SJSA1 (cell line): ENCODE data around the gene LY6G6C. TPM values are rescaled to one million over a fixed set of nuclear protein-coding genes. Genes with fewer than 3 reads are reported as not detected.

Experiments used
- DNase-seq, 2 experiments: peaks; one replicate each; pipeline ENCODE4 v3.0.0-alpha.2; 2015 to 2020; ENCODE audit warnings: low spot score in 2 of 2, low read depth in 1 of 2
- H3K27ac ChIP-seq: fragments of 250-450 bp; sonication (Bioruptor Pico); 2 replicates; pipeline ENCODE4 v1.5.1; 2020; ENCODE audit warnings: mild to moderate bottlenecking, moderate library complexity
- H3K27me3 ChIP-seq: fragments of 250-450 bp; sonication (Bioruptor Pico); replicated peaks from 2 replicates; pipeline ENCODE4 v1.5.1; 2020; ENCODE audit warnings: mild to moderate bottlenecking, moderate library complexity
- H3K36me3 ChIP-seq: fragments of 250-450 bp; sonication (Bioruptor Pico); 2 replicates; pipeline ENCODE4 v1.5.1; 2020; ENCODE audit warnings: mild to moderate bottlenecking
- H3K4me1 ChIP-seq: fragments of 250-450 bp; sonication (Bioruptor Pico); replicated peaks from 2 replicates; pipeline ENCODE4 v1.6.1; 2021; ENCODE audit warnings: mild to moderate bottlenecking
- H3K4me3 ChIP-seq: fragments of 250-450 bp; sonication (Bioruptor Pico); 2 replicates; pipeline ENCODE4 v1.5.1; 2020; ENCODE audit warnings: mild to moderate bottlenecking
- H3K9me3 ChIP-seq: fragments of 250-450 bp; sonication (Bioruptor Pico); replicated peaks from 2 replicates; pipeline ENCODE4 v1.5.1; 2020; ENCODE audit warnings: mild to moderate bottlenecking
- total RNA-seq: library from RNA; depleted of rRNA; stranded (reverse); fragments of >200 nt; shearing (Covaris generic); gene quantifications from 2 replicates; pipeline ENCODE4 v1.2.3, GENCODE V29; 2014

The LY6G6C gene
- total RNA-seq, 1 experiment from 2014 or later = not detected

DNA sequence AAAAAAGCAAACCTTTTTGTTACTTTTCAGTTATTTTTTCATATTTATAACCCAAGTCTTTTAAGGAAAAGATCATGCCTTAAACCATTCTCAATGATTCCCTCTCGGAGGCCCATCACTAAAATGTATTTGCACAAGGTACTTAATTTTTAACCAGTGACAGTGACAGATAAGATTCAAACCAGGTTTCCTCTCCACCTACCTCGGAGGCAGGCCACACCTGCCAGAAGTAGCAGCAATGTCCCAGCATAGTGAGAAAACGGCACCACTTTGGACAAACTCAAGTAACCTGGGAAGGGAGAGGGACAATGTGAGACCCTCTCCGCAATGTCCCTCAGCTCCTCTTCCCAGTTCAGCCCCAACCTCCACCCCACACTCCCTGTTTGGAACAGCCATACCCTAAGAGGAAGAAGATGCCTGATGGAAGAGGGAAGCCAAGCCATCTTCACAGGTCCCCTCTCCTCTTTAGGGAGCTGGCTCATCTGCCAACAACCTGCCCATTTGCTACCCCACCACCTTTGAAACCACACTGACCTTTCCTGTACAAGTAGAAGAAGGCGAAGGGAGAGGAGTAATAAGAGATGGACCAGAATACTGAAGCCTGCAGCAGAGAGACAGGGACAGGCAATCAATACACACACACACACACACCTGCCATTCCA lies 20.7 kb downstream of the LY6G6C start:
- no peaks in the 10 kb centered on the region for H3K9me3 ChIP-seq
- H3K27ac ChIP-seq = no peak overlapping the region
- no peak for DNase-seq
- peaks cover 27% of the 10 kb centered on the region for H3K36me3 ChIP-seq
- H3K27me3 ChIP-seq = no peaks in the 10 kb centered on the region
- H3K4me3 ChIP-seq = no peak overlapping the region
- peaks cover 21% of the 10 kb centered on the region for H3K4me1 ChIP-seq

DNA sequence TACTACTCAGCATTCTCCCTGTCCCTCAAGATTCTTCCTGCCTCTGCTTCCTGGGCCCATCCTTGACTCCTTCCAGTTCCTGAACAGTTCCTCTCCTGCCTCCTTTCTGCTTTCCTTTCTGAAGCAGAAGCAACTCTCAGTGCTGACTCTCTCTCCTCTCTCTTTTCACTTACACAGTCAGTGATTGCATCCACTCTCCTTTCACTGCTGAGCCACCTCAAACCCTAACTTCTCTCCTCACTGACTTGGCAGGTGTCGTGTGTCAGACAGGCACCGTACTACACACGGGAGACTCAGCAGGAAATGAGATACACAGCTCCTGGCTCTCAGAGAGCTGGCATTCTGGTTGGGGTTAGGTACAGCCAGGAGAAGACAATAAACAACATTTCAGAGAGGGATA lies 24.0 kb downstream of the LY6G6C start:
- H3K36me3 ChIP-seq = peaks cover 57% of the 10 kb centered on the region
- DNase-seq = no peak
- H3K4me1 ChIP-seq = peaks cover 6% of the 10 kb centered on the region
- H3K9me3 ChIP-seq = no peaks in the 10 kb centered on the region
- H3K27ac ChIP-seq = no peak overlapping the region
- no peak overlapping the region for H3K4me3 ChIP-seq
- H3K27me3 ChIP-seq = no peaks in the 10 kb centered on the region

DNA sequence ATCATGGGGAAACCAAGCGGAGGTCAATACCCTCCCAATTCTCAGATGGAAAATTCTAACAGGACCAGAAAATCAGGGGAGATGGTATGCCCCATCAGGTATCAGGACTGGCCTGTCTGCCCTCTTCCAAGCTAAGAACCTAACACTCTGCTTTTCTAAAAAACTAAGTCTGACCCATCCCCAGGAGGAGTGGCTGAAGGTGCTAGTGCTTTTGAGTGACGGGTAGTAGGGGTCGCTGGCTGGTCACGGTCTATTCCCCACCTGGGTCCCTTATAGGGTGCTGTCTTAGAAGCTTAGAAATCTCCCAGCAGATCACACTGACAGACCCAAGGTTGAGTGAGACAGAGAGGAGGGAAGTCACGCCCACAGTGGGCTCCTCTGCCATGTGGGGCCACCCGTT lies 28.0 kb downstream of the LY6G6C start:
- H3K9me3 ChIP-seq = no peaks in the 10 kb centered on the region
- no peaks in the 10 kb centered on the region for H3K4me1 ChIP-seq
- H3K4me3 ChIP-seq = no peak overlapping the region
- H3K27me3 ChIP-seq = no peaks in the 10 kb centered on the region
- H3K27ac ChIP-seq = no peak overlapping the region
- H3K36me3 ChIP-seq = peaks cover 71% of the 10 kb centered on the region
- DNase-seq = no peak

DNA sequence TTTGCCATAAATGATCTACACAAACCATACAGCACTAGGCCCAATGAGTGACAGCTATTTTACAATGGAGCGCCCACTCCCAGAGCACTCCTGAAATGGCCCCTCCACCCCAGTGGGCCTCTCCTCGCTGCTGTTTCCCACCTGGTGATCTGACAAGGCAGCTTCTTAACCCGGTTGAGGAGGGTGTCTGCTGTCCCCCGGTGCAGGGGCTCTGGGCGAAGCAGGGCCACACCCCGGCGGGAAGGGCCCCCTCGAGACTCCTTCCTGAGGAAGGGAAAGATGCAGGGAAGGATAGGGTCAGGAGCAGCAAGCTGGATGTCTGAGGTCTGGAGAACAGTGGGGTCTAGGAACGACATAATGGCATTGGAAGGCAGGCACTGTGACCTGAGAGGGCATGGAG lies 28.7 kb downstream of the LY6G6C start:
- Histone ChIP-seq H3K27me3 (no peaks in the 10 kb centered on the region), H3K36me3 (peaks cover 77% of the 10 kb centered on the region), H3K4me1 (no peaks in the 10 kb centered on the region), H3K4me3 (no peak overlapping the region), H3K27ac (no peak overlapping the region), H3K9me3 (no peaks in the 10 kb centered on the region)
- DNase-seq = no peak

DNA sequence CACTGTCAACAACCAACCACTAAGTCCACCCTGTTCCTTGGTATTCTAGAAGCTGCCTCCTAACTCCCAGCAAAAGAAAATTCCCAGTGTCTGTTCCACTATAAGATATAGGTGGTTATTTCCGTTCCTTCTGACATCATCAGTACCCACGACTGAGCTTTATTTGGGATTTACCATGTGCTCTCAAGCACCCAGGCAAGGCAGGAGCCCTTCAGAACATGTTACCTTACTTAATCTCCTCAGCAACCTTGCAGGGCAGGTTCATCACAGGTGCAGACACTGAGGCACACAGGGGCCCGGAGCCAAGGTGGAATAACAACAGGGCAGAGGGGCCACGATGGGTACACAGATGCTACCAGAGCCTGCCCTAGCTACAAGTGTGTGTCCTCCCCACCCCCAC lies 29.2 kb downstream of the LY6G6C start:
- Histone ChIP-seq H3K27me3 (no peaks in the 10 kb centered on the region), H3K36me3 (peaks cover 75% of the 10 kb centered on the region), H3K4me3 (no peak overlapping the region), H3K4me1 (no peaks in the 10 kb centered on the region), H3K27ac (no peak overlapping the region), H3K9me3 (no peaks in the 10 kb centered on the region)
- DNase-seq = no peak

DNA sequence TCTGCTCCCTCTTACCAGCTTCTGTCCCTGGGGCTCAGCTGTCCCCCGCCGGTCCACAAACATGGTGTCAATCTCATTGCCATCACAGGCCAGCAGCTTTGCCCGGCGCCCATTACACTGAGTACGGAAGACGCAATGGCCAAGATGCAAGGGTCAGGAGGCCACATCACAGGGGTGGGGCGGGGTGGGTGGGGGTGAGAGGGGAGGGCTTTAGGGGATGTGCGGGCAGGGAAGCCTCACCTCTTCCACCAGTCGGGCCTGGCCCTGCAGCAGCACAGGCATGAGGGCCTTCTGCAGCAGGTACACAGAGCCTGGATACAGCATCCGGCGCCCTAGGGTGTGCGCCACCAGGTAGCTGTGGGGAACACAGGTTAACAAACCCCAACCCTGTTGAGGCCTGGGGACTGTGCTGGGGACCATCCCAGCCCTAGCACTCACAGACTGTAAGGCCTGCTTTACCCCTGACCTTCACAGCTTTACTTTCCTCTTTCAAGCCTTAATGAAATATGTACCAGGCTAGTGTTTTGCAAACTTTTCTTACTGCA lies 29.9 kb downstream of the LY6G6C start:
- H3K36me3 ChIP-seq = peaks cover 75% of the 10 kb centered on the region
- H3K27ac ChIP-seq = no peak overlapping the region
- no peaks in the 10 kb centered on the region for H3K27me3 ChIP-seq
- no peak overlapping the region for H3K4me3 ChIP-seq
- no peaks in the 10 kb centered on the region for H3K4me1 ChIP-seq
- no peaks in the 10 kb centered on the region for H3K9me3 ChIP-seq
- DNase-seq = no peak

DNA sequence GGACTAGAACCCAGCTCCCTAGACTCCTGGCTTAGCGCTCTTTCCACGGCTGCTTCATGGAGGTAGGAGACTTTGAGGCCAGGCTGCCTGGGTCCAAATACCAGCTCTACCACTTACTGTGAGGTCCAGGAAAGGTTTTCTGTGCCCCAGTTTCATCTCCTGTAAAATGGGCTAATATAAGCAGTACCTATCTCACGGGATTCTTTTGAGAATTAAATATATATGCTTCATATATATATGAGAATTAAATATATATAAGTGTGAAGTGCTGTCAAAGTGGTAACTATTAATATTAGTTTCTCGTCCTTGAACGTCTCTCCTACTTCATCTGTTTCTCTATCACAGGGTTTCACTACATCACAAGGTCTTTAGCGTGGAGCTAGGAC lies 30.5 kb downstream of the LY6G6C start:
- no peak for DNase-seq
- Histone ChIP-seq H3K27me3 (no peaks in the 10 kb centered on the region), H3K4me1 (no peaks in the 10 kb centered on the region), H3K9me3 (no peaks in the 10 kb centered on the region), H3K27ac (no peak overlapping the region), H3K4me3 (no peak overlapping the region), H3K36me3 (peaks cover 78% of the 10 kb centered on the region)

DNA sequence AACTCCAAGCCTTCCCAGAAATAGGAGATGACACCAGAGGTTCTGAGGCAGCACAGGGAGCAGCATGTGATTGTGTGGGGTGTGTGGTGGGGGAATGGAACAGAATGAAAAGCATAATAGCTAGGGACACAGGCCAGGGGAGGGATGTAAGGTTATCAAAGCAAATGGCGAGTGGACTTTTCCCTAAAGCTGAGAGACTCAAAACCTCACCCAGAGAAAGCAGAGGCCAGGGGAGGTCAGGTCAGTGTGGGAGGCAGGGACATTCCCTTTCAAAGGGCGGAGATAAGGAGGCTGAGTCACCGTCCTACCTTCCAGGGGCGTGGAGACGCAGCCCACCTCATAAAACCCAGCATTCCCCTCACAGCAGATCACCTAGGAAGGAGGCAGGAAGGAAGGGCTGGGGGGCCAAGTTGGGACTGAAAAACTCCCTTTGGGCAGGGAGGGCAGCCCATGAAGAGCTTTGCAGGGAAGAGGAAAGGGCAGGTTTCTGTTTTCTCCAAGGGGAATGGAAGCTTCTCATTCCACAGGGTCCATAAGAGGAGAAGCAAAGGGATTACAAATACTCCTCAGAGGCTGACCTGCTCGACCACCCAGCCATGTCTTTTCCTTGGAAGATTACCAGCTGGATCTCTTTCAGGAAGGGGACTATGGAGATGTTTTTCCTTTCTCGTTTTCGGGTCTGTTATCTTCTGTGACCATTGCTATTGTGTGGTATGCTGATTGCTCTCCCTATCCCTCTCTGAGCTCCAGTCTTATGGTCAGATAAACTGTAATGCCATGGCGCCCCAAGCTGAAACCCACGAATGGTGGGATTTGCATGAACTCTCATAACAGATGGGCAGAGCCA lies 31.1 kb downstream of the LY6G6C start:
- Histone ChIP-seq H3K4me3 (no peak overlapping the region), H3K27ac (no peak overlapping the region), H3K27me3 (no peaks in the 10 kb centered on the region), H3K4me1 (no peaks in the 10 kb centered on the region), H3K36me3 (peaks cover 74% of the 10 kb centered on the region), H3K9me3 (no peaks in the 10 kb centered on the region)
- no peak for DNase-seq

DNA sequence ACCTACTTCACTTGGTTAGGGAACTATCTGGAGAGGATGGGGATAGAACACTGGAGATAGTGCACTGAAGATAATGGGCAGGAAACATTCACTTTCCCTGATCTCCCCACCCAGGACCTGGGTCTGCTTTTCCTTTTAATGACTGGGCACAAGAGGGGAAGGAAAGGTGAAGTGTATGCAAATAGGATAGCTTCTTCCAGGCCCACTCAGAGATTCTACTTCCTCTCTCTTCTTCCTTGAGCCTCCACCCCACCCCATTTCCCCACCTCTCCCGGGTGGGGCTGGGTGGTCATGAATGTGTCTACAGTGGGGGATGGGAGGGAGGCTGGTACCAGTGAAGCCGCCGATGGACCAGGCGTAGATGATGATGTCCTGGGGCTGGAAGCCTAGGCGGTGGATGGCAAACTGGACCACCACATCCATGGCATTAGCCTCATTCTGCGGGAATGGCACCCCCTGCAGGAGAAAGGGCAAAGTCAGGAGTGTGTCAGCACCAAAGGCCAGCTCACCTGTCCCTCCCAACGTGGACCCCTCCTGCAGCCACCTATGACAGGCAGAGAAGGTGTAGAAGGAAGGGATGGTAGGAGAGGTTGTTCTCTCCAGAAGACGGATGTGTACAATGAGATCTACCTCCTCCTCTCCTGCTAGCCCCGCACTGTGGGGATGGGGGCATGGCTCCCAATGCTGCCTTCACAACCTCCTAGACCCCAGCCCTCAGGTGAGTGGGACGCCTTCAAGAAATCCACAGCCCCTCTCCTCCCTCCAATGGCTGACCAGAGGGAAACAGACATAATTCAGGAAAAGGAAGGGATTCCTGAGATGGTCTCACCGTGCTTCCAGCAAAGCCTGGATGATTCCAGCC lies 32.1 kb downstream of the LY6G6C start:
- DNase-seq = no peak
- Histone ChIP-seq H3K9me3 (no peaks in the 10 kb centered on the region), H3K36me3 (peaks cover 69% of the 10 kb centered on the region), H3K27ac (no peak overlapping the region), H3K27me3 (no peaks in the 10 kb centered on the region), H3K4me3 (no peak overlapping the region), H3K4me1 (no peaks in the 10 kb centered on the region)

DNA sequence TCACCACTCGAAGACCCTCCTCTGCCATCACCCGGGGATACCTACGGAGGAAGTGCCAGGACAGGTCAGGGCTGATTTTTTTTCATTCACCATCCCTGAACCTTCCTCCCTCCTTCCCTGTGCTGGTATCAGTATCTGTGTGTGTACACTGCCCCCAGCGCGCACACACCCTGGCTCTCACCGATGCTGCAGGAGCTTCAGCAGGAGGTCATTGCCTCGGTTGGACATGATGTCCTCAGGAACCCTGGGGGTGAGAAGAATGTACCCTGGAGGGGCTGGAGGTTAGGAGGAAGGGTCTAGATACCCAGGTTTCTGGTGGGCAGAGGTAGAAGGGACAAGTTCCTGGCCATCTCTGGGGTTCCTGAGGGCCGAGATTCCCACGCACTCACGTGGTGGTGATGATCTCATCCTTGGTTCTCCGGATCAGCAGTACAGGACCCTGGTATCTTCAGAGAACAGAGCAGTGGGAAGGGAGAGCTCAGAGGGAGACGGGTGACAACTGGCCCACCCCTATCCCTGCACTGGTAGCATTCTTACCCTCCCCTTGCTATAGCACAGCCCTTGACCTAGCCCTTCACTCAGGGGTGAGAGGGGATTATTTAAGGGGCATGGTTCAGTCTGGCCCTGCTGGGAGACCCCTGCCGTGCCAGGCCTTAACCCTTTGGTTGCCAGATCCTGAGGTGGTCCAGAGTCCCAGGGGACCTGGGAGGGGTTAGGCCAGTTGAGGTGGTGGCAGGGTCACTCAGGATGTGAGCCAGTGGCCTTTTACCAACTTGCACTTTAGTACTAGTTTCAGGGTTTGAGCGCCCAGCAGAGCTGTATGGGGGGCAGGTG lies 33.5 kb downstream of the LY6G6C start:
- no peak for DNase-seq
- Histone ChIP-seq H3K4me1 (no peaks in the 10 kb centered on the region), H3K4me3 (no peak overlapping the region), H3K27ac (no peak overlapping the region), H3K27me3 (no peaks in the 10 kb centered on the region), H3K36me3 (peaks cover 57% of the 10 kb centered on the region), H3K9me3 (no peaks in the 10 kb centered on the region)

DNA sequence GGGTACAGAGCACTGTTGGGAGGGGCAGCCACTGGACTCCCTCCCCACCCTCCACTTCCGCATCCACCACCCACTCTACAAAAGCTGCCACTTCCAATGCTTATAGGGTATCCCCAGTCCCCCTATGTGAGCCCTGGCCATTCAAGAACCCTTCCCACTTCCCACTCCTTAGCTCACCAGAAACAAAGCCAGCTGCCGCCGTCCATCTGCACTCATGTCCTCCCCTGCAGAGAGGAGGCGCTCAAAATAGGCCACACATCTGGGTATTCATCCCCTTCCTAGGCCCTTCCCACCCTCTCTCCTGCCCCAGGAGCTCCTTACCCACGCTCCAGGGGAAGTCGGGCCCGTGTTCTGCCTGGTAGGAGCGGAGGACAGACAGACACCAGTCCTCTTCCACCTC lies 34.2 kb downstream of the LY6G6C start:
- Histone ChIP-seq H3K4me3 (no peak overlapping the region), H3K27ac (no peak overlapping the region), H3K27me3 (no peaks in the 10 kb centered on the region), H3K36me3 (peaks cover 52% of the 10 kb centered on the region), H3K4me1 (no peaks in the 10 kb centered on the region), H3K9me3 (no peaks in the 10 kb centered on the region)
- DNase-seq = no peak

DNA sequence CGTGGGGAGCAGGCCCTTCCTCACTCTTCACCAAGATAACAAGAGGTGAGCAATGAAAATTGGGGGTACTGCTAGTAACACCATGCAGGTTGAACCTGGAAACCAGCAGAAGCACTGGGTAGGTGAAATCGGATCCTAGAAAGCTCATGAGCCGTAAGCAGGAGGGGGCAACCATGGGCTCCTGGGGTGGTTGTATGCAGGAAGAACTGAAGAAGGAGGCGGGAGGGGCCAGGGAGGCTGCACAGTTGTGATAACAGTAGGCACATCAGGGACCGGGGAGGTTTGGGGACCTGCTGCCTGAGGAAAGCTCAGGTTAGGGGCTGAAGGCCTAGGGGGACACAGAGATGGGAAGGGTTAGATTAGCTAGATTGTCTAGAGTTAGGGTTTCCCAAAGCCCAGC lies 35.1 kb downstream of the LY6G6C start:
- DNase-seq = no peak
- H3K27ac ChIP-seq = no peak overlapping the region
- no peak overlapping the region for H3K4me3 ChIP-seq
- H3K4me1 ChIP-seq = peaks cover under 1% of the 10 kb centered on the region
- no peaks in the 10 kb centered on the region for H3K9me3 ChIP-seq
- H3K27me3 ChIP-seq = no peaks in the 10 kb centered on the region
- H3K36me3 ChIP-seq = peaks cover 45% of the 10 kb centered on the region

DNA sequence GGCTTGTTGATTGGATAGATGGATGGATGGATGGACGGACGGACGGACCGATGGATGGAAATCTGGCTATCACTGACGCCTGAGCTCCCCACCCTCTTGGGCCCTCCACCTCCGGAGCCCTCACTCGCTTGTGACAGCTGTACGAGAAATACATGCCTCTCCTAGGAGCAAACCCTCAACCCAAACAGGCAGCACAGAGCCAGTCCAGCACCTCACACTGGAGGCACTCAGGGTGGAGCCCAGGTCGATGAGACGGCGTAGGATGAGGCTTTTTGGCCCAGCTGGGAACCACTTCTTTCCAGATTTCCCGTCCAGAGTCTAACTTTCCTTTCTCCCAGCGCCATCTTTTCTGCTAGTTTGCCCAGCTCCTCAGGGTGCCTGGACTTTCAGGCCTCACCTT lies 38.0 kb downstream of the LY6G6C start:
- Histone ChIP-seq H3K27me3 (no peaks in the 10 kb centered on the region), H3K4me1 (peaks cover 11% of the 10 kb centered on the region)
- no peak for DNase-seq

More for the DNA sequence above, 38.0 kb downstream of the LY6G6C start:
- H3K27ac ChIP-seq = no peak overlapping the region
- no peak overlapping the region for H3K4me3 ChIP-seq
- H3K9me3 ChIP-seq = no peaks in the 10 kb centered on the region
- H3K36me3 ChIP-seq = peaks cover 26% of the 10 kb centered on the region
